Neutrophil (primary cell): Measurements from ENCODE around the gene ABCB6.

Source experiments
- H3K27ac ChIP-seq: fragments of 200-600 bp; sonication (generic); 2 replicates; pipeline ENCODE4 v1.5.1; 2016; ENCODE audit warnings: mild to moderate bottlenecking, moderate library complexity
- H3K27me3 ChIP-seq: fragments of 200-600 bp; sonication (generic); 2 replicates; pipeline ENCODE4 v1.6.0; 2016; ENCODE audit warnings: mild to moderate bottlenecking
- H3K36me3 ChIP-seq: fragments of 200-600 bp; sonication (generic); 2 replicates; pipeline ENCODE4 v1.5.1; 2017
- H3K4me1 ChIP-seq, 2 experiments: fragments of 200-600 bp in 1 of 2; sonication (generic) in 1 of 2; 1 replicate in 1 of 2; 2 replicates in 1 of 2; pipeline versions ENCODE4 v1.5.1 to v1.6.1; 2013 to 2016; ENCODE audit warnings: low read depth in 1 of 2, low read length in 1 of 2, mild to moderate bottlenecking in 1 of 2, moderate library complexity in 1 of 2; ENCODE audit not compliant: control insufficient read depth in 1 of 2, insufficient read depth in 1 of 2
- H3K4me3 ChIP-seq, 2 experiments: fragments of 200-600 bp in 1 of 2; sonication (generic) in 1 of 2; 1 replicate in 1 of 2; 2 replicates in 1 of 2; pipeline ENCODE4 v1.5.1; 2013 to 2016; ENCODE audit warnings: low read depth in 1 of 2, low read length in 1 of 2, mild to moderate bottlenecking in 1 of 2, moderate library complexity in 1 of 2
- H3K9me3 ChIP-seq: fragments of 200-600 bp; sonication (generic); 2 replicates; pipeline ENCODE4 v1.5.1; 2016
- TF ChIP-seq, protein P1 (sequence below): fragments of 200-600 bp; sonication (generic); IDR thresholded peaks from 2 replicates; pipeline ENCODE4 v1.5.1; 2016; ENCODE audit warnings: antibody characterized with exemption

Gene ABCB6

DNA sequence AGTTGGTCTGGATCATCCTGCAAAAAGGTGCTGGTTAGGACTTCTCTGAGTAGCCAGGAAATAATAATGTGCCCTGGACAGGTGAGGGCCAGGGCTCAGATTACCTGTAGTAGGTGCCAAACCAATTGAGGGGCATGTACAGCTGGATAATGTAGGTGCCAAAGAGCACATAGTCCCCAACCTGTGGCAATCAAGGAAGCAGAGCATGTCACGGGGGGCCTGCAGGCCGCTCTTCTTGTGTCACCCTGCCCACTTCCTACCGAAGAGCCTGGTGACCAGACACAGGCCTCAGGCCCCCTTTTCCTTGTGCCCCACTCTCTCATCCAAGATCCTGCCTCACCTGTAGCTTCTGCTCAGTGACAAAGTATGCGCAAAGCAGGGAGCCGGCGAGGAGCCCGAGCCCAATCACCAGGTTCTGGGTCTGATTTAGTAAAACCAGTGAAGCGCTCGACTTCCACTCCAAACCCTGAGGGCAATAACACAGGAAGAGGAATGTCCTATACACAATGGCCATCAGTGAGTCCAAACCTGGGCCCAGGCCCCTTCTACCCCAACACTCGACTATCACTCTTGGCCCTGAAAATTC is 5.2 kb downstream of the ABCB6 start:
- no peak overlapping the region for H3K4me3 ChIP-seq
- no peak overlapping the region for H3K27ac ChIP-seq
- no peaks in the 10 kb centered on the region for H3K9me3 ChIP-seq

GRCh38 chr2:219213026-219213415 is 5.7 kb downstream of the ABCB6 start:
- TF ChIP-seq, protein P1, sequence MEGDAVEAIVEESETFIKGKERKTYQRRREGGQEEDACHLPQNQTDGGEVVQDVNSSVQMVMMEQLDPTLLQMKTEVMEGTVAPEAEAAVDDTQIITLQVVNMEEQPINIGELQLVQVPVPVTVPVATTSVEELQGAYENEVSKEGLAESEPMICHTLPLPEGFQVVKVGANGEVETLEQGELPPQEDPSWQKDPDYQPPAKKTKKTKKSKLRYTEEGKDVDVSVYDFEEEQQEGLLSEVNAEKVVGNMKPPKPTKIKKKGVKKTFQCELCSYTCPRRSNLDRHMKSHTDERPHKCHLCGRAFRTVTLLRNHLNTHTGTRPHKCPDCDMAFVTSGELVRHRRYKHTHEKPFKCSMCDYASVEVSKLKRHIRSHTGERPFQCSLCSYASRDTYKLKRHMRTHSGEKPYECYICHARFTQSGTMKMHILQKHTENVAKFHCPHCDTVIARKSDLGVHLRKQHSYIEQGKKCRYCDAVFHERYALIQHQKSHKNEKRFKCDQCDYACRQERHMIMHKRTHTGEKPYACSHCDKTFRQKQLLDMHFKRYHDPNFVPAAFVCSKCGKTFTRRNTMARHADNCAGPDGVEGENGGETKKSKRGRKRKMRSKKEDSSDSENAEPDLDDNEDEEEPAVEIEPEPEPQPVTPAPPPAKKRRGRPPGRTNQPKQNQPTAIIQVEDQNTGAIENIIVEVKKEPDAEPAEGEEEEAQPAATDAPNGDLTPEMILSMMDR, result no peak
- no peak overlapping the region for H3K4me3 ChIP-seq
- H3K4me1 ChIP-seq, result peaks cover 45 to 54% of the 10 kb centered on the region in 2 experiments
- H3K27ac ChIP-seq, result no peak overlapping the region
- H3K27me3 ChIP-seq, result peaks cover 15% of the 10 kb centered on the region
- H3K9me3 ChIP-seq, result no peaks in the 10 kb centered on the region
- H3K36me3 ChIP-seq, result peaks cover 45% of the 10 kb centered on the region

More for the DNA sequence above, 5.2 kb downstream of the ABCB6 start:
- TF ChIP-seq, protein P1, result no peak
- H3K27me3 ChIP-seq, result peaks cover 15% of the 10 kb centered on the region
- H3K4me1 ChIP-seq, result peaks cover 45 to 54% of the 10 kb centered on the region in 2 experiments
- peaks cover 39% of the 10 kb centered on the region for H3K36me3 ChIP-seq

GRCh38 chr2:219210886-219211362 is 7.8 kb downstream of the ABCB6 start:
- H3K9me3 ChIP-seq, result no peaks in the 10 kb centered on the region
- peaks cover 51 to 61% of the 10 kb centered on the region in 2 experiments for H3K4me1 ChIP-seq
- TF ChIP-seq, protein P1, result no peak
- H3K36me3 ChIP-seq, result peaks cover 50% of the 10 kb centered on the region
- peaks cover 6% of the 10 kb centered on the region for H3K27me3 ChIP-seq
- H3K27ac ChIP-seq, result peak overlapping the region; percentile 13
- no peak overlapping the region for H3K4me3 ChIP-seq

GRCh38 chr2:219210196-219210885 is 8.4 kb downstream of the ABCB6 start:
- H3K4me1 ChIP-seq, result peaks cover 54 to 64% of the 10 kb centered on the region in 2 experiments
- no peaks in the 10 kb centered on the region for H3K9me3 ChIP-seq
- H3K27me3 ChIP-seq, result peaks cover under 1% of the 10 kb centered on the region
- H3K36me3 ChIP-seq, result peaks cover 50% of the 10 kb centered on the region
- peak overlapping the region; percentile 45 for H3K27ac ChIP-seq
- TF ChIP-seq, protein P1, result no peak
- H3K4me3 ChIP-seq, result no peak overlapping the region

DNA sequence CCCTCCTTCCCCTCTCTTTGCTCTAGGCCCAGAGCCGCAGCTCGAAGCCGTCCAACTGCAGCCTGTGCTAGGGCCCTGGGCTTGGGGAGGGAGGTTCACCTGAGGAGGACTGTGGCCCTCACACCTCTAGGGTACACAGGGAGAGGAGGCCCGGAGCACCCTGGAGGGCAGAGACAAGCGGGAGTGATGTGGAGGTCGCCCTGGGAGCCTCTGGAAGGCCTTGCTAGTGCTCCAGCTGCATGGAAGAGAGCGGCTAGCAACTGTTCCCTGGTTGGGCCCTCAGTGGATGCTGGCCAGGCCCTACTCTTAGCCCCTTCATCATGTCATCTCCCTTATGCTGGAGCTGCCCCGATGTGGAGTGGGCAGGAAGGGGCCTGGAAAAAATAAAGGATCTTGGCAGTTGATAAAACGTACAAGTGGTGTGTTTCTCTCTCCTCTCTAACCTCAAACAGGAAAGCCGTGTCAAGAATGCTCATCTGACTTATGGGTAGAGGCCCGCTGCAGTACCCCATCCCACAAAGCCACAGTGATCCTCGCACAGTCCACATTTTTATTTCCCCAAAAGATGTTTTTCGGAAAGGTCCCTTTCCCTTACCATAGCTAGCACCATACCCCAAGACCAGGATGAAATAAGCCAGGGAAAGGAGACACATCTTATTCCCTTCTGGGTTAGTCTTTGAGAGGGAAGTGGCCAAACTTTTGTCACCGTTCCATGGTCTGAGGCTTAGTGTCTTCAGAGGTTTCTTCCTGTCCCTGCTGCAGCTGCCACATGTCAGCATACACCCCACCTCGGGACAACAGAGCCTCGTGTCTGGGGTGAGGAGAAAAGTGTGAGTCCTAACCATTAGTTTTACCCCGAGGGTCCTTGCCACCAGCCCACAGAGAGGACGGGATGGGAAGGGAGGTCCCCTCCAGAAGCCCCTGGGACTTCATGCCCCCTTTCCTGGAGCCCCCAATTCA is 9.2 kb downstream of the ABCB6 start:
- H3K27ac ChIP-seq, result peak overlapping the region; percentile 45
- peaks cover 54 to 64% of the 10 kb centered on the region in 2 experiments for H3K4me1 ChIP-seq

More for the DNA sequence above, 9.2 kb downstream of the ABCB6 start:
- no peaks in the 10 kb centered on the region for H3K9me3 ChIP-seq
- peaks cover 44% of the 10 kb centered on the region for H3K36me3 ChIP-seq
- H3K27me3 ChIP-seq, result no peaks in the 10 kb centered on the region
- H3K4me3 ChIP-seq, result no peak overlapping the region
- TF ChIP-seq, protein P1, result no peak
